HCT116 (cell line): Measurements from ENCODE around the gene RETSAT.

Source experiments
- CEBPB ChIP-seq: IDR thresholded peaks from 2 replicates; pipeline ENCODE4 v1.6.1; 2012; ENCODE audit warnings: low read depth
- SRF ChIP-seq: IDR thresholded peaks from 2 replicates; pipeline ENCODE4 v1.6.1; 2012; ENCODE audit warnings: low read depth
- TCF7L2 ChIP-seq: IDR thresholded peaks from 2 replicates; pipeline ENCODE4 v1.7.0; 2011; ENCODE audit warnings: borderline replicate concordance, inconsistent platforms; ENCODE audit not compliant: insufficient read depth, insufficient read length; ENCODE audit errors: extremely low read depth
- TF ChIP-seq, protein P1 (sequence below): IDR thresholded peaks from 2 replicates; pipeline ENCODE4 v1.6.1; 2011; ENCODE audit warnings: mild to moderate bottlenecking, low read length, moderate library complexity; ENCODE audit not compliant: insufficient replicate concordance; ENCODE audit errors: extremely low read depth
- TF ChIP-seq, protein P2 (sequence below), 3 experiments: fragments of 200-600 bp in 1 of 3; sonication (generic) in 1 of 3; IDR thresholded peaks in 2 of 3; conservative IDR thresholded peaks in 1 of 3; 2 replicates each; pipeline ENCODE4 v1.5.1; 2012 to 2017; ENCODE audit warnings: low read depth in 2 of 3, low read length in 2 of 3, antibody characterized with exemption in 1 of 3, borderline replicate concordance in 1 of 3, control low read depth in 1 of 3, mild to moderate bottlenecking in 1 of 3, mixed read lengths in 1 of 3, mixed run types in 1 of 3, moderate library complexity in 1 of 3; ENCODE audit not compliant: insufficient read depth in 1 of 3

- TF ChIP-seq SRF (no peak), CEBPB (no peak), TCF7L2 (no peak)
- TF ChIP-seq, protein P1, sequence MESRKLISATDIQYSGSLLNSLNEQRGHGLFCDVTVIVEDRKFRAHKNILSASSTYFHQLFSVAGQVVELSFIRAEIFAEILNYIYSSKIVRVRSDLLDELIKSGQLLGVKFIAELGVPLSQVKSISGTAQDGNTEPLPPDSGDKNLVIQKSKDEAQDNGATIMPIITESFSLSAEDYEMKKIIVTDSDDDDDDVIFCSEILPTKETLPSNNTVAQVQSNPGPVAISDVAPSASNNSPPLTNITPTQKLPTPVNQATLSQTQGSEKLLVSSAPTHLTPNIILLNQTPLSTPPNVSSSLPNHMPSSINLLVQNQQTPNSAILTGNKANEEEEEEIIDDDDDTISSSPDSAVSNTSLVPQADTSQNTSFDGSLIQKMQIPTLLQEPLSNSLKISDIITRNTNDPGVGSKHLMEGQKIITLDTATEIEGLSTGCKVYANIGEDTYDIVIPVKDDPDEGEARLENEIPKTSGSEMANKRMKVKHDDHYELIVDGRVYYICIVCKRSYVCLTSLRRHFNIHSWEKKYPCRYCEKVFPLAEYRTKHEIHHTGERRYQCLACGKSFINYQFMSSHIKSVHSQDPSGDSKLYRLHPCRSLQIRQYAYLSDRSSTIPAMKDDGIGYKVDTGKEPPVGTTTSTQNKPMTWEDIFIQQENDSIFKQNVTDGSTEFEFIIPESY: no peak
- TF ChIP-seq, protein P2, sequence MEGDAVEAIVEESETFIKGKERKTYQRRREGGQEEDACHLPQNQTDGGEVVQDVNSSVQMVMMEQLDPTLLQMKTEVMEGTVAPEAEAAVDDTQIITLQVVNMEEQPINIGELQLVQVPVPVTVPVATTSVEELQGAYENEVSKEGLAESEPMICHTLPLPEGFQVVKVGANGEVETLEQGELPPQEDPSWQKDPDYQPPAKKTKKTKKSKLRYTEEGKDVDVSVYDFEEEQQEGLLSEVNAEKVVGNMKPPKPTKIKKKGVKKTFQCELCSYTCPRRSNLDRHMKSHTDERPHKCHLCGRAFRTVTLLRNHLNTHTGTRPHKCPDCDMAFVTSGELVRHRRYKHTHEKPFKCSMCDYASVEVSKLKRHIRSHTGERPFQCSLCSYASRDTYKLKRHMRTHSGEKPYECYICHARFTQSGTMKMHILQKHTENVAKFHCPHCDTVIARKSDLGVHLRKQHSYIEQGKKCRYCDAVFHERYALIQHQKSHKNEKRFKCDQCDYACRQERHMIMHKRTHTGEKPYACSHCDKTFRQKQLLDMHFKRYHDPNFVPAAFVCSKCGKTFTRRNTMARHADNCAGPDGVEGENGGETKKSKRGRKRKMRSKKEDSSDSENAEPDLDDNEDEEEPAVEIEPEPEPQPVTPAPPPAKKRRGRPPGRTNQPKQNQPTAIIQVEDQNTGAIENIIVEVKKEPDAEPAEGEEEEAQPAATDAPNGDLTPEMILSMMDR (IDR thresholded peaks at IDR 0.05 in 2 of 3, conservative IDR thresholded peaks at IDR 0.05 in 1 of 3; ENCODE audit: borderline replicate concordance in 1 of 3, insufficient read depth in 1 of 3, low read depth in 2 of 3, low read length in 2 of 3): no peak
Observed at GRCh38 chr2:85310330-85310729, 44.0 kb downstream of the RETSAT start.
